ENCODE data around the gene CPXM1.

The CPXM1 gene

DNA sequence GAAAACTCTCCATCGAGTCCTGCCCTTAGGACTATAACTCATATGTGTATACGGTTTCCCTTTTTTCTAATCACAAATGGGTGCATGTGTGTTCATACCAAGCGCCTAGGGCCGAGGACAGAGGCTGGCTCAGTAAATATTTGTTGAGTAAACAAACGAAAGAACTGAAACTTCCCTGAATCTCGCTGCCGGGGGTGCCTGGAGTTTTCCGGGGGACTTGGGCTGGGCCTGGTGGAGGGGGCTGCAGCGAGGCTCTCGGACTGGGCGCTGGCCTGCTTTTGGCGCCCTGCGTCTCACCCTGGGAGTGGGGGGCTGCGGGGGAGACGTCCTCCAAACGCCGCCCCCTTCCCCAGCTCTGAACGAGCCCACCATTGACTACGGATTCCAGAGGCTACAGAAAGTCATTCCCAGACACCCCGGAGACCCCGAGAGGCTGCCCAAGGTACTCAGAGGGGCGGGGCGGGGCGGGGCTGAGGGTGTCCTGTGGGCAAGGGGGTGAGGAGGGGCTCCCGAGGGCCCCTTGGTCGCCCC lies 49.0 kb downstream of the CPXM1 start:
- CTCF ChIA-PET = interaction anchor here (0.5 to 0.6 kb wide), 4 partner anchors 34 to 344 kb away, joined by 3 read pairs; no protein-coding TSS in a partner anchor
- POLR2A ChIA-PET (ENCODE audit: low non-redundant PET) = no interaction called here
- no peak for DNase-seq (ENCODE audit: low spot score)
- no peak overlapping the region for H3K27ac ChIP-seq
- TF ChIP-seq, protein P1, sequence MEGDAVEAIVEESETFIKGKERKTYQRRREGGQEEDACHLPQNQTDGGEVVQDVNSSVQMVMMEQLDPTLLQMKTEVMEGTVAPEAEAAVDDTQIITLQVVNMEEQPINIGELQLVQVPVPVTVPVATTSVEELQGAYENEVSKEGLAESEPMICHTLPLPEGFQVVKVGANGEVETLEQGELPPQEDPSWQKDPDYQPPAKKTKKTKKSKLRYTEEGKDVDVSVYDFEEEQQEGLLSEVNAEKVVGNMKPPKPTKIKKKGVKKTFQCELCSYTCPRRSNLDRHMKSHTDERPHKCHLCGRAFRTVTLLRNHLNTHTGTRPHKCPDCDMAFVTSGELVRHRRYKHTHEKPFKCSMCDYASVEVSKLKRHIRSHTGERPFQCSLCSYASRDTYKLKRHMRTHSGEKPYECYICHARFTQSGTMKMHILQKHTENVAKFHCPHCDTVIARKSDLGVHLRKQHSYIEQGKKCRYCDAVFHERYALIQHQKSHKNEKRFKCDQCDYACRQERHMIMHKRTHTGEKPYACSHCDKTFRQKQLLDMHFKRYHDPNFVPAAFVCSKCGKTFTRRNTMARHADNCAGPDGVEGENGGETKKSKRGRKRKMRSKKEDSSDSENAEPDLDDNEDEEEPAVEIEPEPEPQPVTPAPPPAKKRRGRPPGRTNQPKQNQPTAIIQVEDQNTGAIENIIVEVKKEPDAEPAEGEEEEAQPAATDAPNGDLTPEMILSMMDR (conservative IDR thresholded peaks at IDR 0.05; ENCODE audit: low read depth) = no peak

DNA sequence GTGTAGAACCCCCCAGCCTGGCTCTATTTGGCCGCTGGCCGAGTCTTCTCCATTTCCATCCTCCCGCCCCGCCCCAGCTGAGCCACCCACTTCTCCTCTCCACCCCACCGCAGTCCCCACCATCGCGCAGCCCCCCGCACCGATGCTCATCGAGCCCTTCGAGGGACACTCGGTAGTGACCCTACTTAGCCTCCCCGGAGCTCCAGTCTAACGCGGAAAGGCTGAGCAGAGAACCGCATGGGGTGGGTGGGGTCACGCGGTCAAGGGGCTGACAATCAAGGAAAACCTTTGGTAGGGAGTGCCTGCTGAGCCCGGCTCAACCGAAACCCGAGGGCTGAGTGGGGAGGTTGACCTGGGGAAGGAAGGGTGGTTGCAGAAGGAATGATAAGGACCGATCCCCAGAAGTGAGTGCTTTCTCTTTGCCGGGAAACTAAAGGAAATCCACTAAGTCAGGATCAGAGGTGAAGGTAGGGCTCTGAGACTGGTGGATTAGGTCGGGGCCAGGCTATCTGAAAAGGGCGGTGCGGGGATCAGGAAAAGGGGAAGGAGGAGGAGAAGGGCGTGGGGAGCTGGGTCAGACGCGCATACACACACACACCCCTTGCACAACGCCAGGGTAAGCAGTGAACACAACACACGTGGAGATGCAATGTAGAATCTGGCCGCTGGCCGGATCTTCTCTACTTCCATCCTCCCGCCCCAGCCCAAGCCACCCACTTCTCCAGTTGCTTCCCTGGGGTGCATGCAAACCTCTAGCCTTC lies 49.8 kb downstream of the CPXM1 start:
- ChIA-PET POLR2A (ENCODE audit: low non-redundant PET) (no interaction called here), CTCF (no interaction called here)
- 0 out of 2 replicates have a peak overlapping the region, but pooled peaks have one; percentile 2 for H3K27ac ChIP-seq
- TF ChIP-seq, protein P1 (conservative IDR thresholded peaks at IDR 0.05; ENCODE audit: low read depth) = no peak
- peak; percentile 36 for DNase-seq (ENCODE audit: low spot score)

DNA sequence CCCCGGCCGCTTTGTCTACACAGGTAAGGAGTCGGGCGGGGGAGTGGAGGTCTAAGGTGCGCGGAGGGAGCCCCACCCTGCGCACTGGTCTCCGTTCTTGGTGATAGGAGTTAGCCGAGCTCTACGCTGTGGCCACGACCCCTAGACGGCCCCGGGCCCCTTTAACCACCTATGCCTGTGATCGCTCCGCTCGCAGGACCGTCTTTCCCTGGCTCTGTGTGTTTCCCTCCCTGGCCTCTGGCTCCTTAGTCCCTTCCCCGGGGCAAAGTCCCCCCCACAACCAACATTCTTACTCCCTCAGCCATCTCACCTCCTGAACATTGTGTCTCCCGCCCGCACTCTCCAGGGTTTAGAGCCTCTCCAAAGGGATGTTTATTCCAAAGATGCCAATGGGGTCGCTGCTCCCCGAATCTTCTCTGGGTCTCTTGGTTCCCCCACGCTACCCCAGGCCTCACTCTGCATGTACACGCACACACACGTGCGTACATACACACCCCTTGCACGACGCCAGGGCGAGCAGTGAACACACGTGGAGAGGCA lies 50.4 kb downstream of the CPXM1 start:
- TF ChIP-seq, protein P1 (conservative IDR thresholded peaks at IDR 0.05; ENCODE audit: low read depth) = no peak
- H3K27ac ChIP-seq = no peak overlapping the region
- no peak for DNase-seq (ENCODE audit: low spot score)
- ChIA-PET CTCF (no interaction called here), POLR2A (ENCODE audit: low non-redundant PET) (no interaction called here)

DNA sequence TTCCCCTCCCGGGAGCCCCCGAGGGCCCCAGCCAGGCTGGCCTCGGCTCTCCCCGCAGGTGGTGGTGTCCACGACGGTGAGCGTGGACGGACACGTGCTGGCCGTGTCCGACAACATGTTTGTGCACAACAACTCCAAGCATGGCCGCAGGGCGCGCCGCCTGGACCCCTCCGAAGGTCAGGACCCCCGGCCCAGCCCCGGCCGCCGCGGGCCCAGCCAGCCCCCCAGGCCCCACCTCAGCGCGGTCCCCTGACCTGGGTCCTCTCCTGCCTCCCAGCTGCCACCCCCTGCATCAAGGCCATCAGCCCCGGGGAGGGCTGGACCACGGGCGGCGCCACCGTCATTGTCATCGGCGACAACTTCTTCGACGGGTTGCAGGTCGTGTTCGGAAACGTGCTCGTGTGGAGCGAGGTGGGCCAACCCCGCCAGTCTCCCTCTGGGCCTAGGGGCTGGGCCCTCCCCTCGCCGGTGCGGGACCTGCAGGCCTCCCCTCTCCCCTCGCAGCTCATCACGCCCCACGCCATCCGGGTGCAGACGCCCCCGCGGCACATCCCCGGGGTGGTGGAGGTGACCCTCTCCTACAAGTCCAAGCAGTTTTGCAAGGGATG lies 51.0 kb downstream of the CPXM1 start:
- H3K27ac ChIP-seq = no peak overlapping the region
- ChIA-PET CTCF (interaction anchor here (0.5 kb wide), 1 partner anchor 10 kb away, joined by 3 read pairs; no protein-coding TSS in a partner anchor), POLR2A (ENCODE audit: low non-redundant PET) (no interaction called here)
- TF ChIP-seq, protein P1 (conservative IDR thresholded peaks at IDR 0.05; ENCODE audit: low read depth) = no peak
- DNase-seq (ENCODE audit: low spot score) = no peak

DNA sequence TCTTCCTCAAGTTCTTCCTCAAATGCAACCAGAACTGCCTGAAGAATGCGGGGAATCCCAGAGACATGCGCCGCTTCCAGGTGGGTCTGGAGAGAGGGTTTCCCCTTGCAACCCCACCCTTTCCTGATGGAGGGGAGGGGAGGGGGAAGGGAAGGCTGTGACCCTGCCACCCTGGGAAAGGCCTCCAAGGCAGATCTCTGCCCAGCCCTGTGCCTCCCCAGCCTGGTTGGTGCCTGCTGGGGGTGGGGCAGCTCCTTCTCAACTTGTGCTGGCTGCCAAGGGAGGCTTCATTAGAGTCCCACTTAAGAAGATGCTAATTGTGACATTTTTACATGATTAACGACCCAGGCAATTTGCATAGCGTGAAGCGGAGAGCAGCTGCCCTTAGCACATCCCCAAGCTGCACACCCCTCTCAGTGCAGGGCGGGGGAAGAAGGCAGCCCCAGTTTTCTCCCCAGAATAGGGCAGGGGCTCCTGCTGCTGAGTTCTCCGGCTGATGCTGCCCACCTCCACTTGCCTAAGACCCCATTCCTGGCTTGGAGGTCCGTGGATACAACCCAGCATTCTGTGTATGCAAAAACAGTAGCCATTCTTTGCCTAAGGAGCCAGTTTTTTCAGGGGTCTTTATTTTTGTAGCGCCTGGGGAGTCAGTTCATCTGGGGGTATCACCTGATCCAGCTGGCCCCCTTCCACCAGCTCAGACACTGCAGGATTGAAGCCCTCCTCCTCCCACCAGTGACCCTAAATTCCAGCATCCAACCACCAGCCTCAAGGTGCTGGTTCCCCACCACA lies 51.7 kb downstream of the CPXM1 start:
- TF ChIP-seq, protein P1 (conservative IDR thresholded peaks at IDR 0.05; ENCODE audit: low read depth) = no peak

More for the DNA sequence above, 51.7 kb downstream of the CPXM1 start:
- H3K27ac ChIP-seq = no peak overlapping the region
- POLR2A ChIA-PET (ENCODE audit: low non-redundant PET) = no interaction called here
- CTCF ChIA-PET = interaction anchor here (0.5 kb wide), 1 partner anchor 10 kb away, joined by 3 read pairs; no protein-coding TSS in a partner anchor
- no peak for DNase-seq (ENCODE audit: low spot score)
